Raji (cell line): ENCODE results near the gene IKBKE.

Experiments
- POLR2A ChIP-seq: IDR thresholded peaks from 2 replicates; pipeline ENCODE4 v1.6.1; 2011; ENCODE audit warnings: low read depth, low read length, control low read depth; ENCODE audit not compliant: insufficient read depth

The IKBKE gene

GRCh38 chr1:206469933-206470691 lies at the start of gene IKBKE:
Gene IKBKE (plus strand): TSS chr1:206470476. CDS start chr1:206473228, 2,752 bp downstream.
- TF ChIP-seq POLR2A, result peak; percentile 90

DNA sequence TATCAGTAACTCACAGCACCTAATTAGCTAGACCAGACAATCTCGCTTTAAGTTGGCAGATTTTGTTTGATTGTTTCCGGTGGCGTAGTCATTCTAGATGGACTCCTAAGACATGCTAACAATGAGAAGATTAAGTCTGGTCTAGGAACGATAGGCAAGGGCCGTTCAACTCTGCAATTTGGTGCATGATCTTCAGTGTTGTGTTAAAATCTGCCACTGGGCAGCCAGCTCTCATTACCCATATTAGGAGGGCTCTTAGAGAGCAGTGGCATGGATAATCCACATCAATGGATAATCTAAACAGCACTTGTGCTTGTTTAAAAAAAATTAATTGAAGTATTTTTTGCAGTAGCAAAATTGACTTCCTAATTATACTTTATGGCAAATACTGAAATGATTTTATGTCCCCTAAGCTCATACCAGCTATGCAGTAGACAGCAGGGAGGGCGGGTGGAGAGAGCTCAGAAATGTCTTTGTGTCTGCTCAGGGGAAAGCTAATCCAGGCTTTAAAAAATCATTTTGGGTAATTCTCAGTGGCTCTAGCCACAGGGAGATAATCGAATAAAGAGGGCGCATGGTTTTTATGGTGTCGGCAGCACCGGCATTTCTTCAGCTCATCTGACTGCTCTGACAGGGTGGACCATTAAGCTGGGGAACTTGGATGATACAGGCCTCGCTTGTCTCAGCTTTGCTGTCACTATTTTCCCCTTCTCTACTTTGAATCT lies 48.5 kb upstream of the IKBKE start:
- no peak for TF ChIP-seq POLR2A

DNA sequence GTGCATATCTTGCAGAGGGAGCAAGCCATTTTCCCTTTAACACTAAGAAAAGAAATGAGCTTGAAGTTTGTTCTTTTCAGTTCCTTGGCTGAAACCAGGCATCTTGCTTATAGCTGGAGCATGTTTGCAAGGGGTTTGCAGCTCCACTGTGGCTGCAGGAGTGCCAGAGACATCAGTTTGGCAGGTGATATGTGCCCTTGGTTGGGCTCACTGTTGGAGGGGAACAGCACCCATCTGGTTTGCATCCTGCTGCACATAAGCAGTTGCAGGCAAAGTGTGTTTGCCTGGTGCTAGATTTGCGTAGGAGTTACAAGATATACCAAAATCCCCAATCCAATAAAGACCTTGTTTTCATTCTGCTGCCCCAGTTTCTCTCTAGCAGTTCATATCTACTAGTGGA lies 47.8 kb upstream of the IKBKE start:
- no peak for TF ChIP-seq POLR2A

DNA sequence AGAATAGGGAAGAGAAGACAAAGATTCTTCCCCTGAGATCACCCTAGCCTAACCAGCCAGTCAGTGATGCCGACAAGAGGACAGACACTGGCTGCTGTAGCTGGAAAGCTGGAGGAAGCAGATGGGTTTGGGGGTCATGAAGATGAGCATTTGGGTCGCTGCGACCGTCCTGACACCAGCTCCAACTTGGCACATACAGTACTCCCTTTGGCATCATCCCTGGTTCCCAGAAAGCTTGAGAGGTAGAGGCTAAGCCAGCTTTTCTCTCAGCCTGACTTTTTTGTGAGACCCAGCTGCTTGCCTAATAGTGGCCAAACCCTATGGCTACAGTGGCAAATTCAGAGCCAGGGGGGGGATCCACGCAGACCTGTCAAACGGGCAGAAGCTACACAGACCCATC lies 43.0 kb upstream of the IKBKE start:
- no peak for TF ChIP-seq POLR2A

DNA sequence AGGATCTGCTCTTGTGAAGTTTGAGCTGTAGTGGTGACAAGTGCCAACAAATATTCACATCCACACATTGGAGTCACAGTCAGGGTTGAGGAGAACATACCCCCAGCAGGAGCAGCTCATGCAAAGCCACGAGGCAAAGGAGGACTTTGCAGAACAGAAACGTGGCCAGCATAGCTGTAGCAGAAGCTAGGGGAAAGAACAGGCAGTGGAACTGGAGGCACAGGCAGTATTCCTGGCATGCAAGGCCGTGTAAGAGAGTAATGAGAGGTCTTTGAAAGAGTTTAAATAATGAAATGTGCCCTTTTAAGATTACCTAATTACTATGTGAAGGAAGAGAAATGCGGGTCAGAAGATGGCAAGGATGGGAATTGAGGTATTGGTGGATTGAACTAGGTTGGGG lies 40.9 kb upstream of the IKBKE start:
- TF ChIP-seq POLR2A, result no peak

DNA sequence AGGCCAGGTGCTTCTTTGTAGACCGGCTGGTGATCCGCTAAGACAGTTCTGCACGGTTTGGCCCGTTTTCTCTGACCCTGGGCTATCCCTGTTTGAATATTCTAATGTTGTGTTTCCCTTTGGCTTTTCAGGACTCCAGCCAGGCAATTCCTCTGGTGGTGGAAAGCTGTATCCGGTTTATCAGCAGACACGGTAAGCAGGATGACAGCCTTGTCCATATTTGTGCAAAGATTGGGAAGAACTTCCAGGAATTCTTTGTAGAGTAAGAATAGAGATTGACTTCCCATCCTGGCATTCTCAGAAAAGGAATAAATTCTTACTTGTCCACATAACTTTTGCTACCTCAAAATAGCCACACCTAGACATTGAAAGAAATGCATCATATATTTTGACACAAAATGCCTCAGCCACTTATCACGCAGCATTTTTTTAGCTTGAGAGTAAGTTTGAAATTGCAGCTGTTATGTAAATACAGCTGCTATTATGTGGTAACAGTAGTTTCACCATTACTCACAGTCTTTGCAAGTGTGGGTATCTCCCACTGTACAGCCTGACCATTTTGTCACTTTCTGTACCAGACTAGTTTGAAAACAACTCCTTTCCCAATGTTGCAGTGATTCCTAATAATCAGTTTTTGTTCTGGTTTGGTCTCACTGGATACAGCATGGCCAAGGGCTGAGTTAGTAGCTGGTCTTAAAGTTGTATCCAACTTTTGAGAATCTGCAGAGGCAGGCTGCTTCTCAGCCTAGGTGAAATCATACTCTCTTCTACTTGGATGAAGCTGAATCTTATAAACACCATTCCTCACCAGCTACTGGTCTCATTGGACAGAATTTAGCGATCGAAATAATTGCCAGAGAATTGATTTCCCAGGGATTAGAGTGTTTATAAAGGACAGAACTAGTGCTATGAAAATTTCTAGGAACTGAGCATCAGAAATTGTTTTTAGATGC lies 40.0 kb upstream of the IKBKE start:
- TF ChIP-seq POLR2A, result no peak

- TF ChIP-seq POLR2A, result no peak
These were observed 34.8 kb upstream of the IKBKE start for GRCh38 chr1:206435445-206435844.

DNA sequence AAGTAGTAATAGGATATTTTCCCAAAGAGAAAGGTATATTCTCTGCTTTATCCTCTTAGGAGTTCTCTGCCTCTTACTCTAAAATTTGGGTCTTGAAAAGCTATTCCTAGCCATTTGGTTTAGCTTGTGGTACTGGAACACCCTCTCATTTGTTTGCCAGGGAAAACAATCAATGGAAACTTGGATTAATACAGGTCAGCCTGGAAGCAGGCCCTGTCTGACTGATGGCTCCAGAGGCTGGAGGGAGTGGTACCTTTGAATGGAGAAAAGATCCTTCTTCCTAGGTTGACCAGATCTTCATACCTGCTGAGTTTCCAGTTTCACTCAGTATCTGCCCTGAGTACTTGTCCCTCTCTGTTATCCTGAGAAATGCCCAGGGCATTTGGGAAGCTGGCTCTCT lies 31.7 kb upstream of the IKBKE start:
- no peak for TF ChIP-seq POLR2A

DNA sequence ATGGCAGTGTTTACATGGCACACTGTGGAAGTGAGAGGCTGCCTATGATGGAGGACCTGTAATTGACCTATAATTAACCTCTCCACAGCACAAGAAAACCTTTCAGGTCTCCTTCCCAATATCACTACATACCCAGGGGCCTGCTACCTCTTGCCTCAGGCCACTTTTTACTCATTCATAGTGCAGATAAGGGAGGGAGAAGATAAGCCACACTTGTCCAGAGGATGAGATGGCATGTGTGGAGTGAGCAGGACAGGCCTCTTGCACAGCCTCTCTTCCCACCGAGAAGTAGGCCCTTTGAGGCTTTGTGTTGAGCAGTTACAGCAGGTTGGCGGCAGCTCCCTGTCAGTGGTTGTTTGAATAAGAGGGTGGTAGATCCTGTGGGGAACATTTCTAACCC lies 31.1 kb upstream of the IKBKE start:
- TF ChIP-seq POLR2A, result no peak

- TF ChIP-seq POLR2A, result no peak
These were observed 28.8 kb upstream of the IKBKE start for GRCh38 chr1:206441336-206441967.

DNA sequence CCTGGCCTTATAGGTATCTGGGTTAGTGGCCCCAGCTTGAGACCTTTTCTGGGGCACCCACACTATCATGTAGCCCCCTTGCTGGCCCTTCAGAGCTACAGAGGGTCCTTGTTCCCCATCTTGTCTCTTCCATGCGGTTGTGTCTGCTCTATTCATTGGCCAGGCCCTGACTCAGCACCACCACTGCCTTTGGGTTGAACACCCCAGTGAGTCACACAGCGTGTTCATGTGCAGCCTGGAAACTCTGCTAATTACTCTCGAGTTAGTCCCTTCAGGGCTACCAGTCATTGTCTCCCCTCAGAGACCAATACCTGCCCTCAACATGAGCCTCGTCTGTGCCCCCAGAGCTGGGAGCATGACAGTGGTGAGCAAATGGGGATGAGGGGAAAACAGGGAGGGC lies 28.2 kb upstream of the IKBKE start:
- TF ChIP-seq POLR2A, result no peak

DNA sequence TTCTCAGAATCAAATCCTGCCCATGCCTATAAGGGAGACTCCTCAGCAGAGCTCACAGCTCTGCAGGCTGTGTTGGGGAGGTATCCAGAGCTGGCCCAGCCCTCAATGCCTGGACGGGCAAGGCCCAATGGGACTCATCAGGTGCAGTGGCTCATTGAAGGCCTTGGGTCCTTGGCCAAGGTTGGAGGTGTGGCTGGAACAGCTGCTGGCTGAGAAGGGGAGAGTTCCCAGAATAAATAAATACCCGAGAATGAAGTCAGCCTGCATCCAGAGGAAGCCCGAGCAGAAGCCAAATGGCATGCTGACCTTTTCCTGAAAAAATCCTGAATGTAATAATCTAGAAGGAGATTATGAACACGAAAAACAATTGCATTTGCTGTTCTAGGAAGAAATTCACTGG lies 25.2 kb upstream of the IKBKE start:
- no peak for TF ChIP-seq POLR2A

- TF ChIP-seq POLR2A, result no peak
These were observed 24.3 kb upstream of the IKBKE start for GRCh38 chr1:206445911-206446356.

- TF ChIP-seq POLR2A, result no peak
These were observed 23.4 kb upstream of the IKBKE start for GRCh38 chr1:206446688-206447421.
